CD14-positive monocyte (primary cell): ENCODE results near the gene WNT9B. TPM values are rescaled to one million over a fixed set of nuclear protein-coding genes. Genes with fewer than 3 reads are reported as not detected.

Experiments used
- DNase-seq, 3 donors: peaks; one replicate each; pipeline ENCODE4 v3.0.0-alpha.2; 2011 to 2022
- H2AFZ ChIP-seq: 2 replicates; pipeline ENCODE4 v1.6.0; 2012; ENCODE audit warnings: mild to moderate bottlenecking, low read depth, low read length, inconsistent platforms; ENCODE audit not compliant: insufficient read depth, poor library complexity, severe bottlenecking
- H3K27ac ChIP-seq, 2 donors: 1 replicate in 1 of 2; 2 replicates in 1 of 2; pipeline ENCODE4 v1.5.1; 2012 to 2013; ENCODE audit warnings: low read length in 2 of 2, control low read depth in 1 of 2, inconsistent platforms in 1 of 2, low read depth in 1 of 2, mild to moderate bottlenecking in 1 of 2
- H3K27me3 ChIP-seq, 2 donors: one replicate each; pipeline versions ENCODE4 v1.6.0 to v1.6.1; 2011 to 2013; ENCODE audit warnings: low read length in 2 of 2; ENCODE audit not compliant: control insufficient read depth in 2 of 2, insufficient read depth in 2 of 2
- H3K36me3 ChIP-seq, 2 donors: replicated peaks in 1 of 2; 1 replicate in 1 of 2; 2 replicates in 1 of 2; pipeline versions ENCODE4 v1.5.1 to v1.6.1; 2012 to 2013; ENCODE audit warnings: low read length in 2 of 2, control low read depth in 1 of 2, inconsistent platforms in 1 of 2, mild to moderate bottlenecking in 1 of 2; ENCODE audit not compliant: insufficient read depth in 2 of 2, control insufficient read depth in 1 of 2
- H3K4me1 ChIP-seq, 2 donors: 1 replicate in 1 of 2; 2 replicates in 1 of 2; pipeline versions ENCODE4 v1.5.1 to v1.6.1; 2012 to 2013; ENCODE audit warnings: low read length in 2 of 2, control low read depth in 1 of 2, inconsistent platforms in 1 of 2, mild to moderate bottlenecking in 1 of 2, moderate library complexity in 1 of 2; ENCODE audit not compliant: insufficient read depth in 2 of 2, control insufficient read depth in 1 of 2
- H3K4me2 ChIP-seq: replicated peaks from 2 replicates; pipeline ENCODE3; 2012; ENCODE audit warnings: low read length, moderate library complexity, mild to moderate bottlenecking; ENCODE audit not compliant: poor library complexity, severe bottlenecking; ENCODE audit errors: extremely low read depth
- H3K4me3 ChIP-seq, 3 experiments: fragments of 200-600 bp in 1 of 3; sonication (generic) in 1 of 3; replicated peaks in 1 of 3; 1 replicate in 2 of 3; 2 replicates in 1 of 3; pipeline ENCODE4 v1.5.1; 2011 to 2013; ENCODE audit warnings: low read length in 3 of 3, mild to moderate bottlenecking in 3 of 3, control low read depth in 2 of 3, low read depth in 2 of 3, inconsistent platforms in 1 of 3, moderate library complexity in 1 of 3
- H3K79me2 ChIP-seq: 2 replicates; pipeline ENCODE4 v1.6.0; 2012; ENCODE audit warnings: mild to moderate bottlenecking, control low read depth, inconsistent platforms, low read length, moderate library complexity; ENCODE audit not compliant: insufficient read depth
- H3K9ac ChIP-seq: 2 replicates; pipeline ENCODE4 v1.6.0; 2017; ENCODE audit warnings: low read length, mild to moderate bottlenecking; ENCODE audit not compliant: insufficient read depth, poor library complexity, severe bottlenecking
- H3K9me3 ChIP-seq, 2 donors: replicated peaks in 1 of 2; 1 replicate in 1 of 2; 2 replicates in 1 of 2; pipeline versions ENCODE4 v1.5.1 to v1.6.1; 2012 to 2013; ENCODE audit warnings: low read length in 2 of 2, control low read depth in 1 of 2; ENCODE audit not compliant: control insufficient read depth in 1 of 2, insufficient read depth in 1 of 2
- H4K20me1 ChIP-seq: 2 replicates; pipeline ENCODE4 v1.6.0; 2012; ENCODE audit warnings: mild to moderate bottlenecking, low read length, control low read depth, moderate library complexity; ENCODE audit not compliant: insufficient read depth
- H3K27ac Mint-ChIP-seq, 7 donors: one replicate each; pipeline ENCODE4 v1.8.0; 2020; ENCODE audit warnings: mild to moderate bottlenecking in 7 of 7, mixed read lengths in 7 of 7, moderate library complexity in 6 of 7, inconsistent platforms in 2 of 7
- H3K27me3 Mint-ChIP-seq, 3 donors: one replicate each; pipeline ENCODE4 v1.8.0; 2021 to 2022; ENCODE audit warnings: low read depth in 3 of 3, mild to moderate bottlenecking in 3 of 3, mixed read lengths in 3 of 3, moderate library complexity in 3 of 3, inconsistent platforms in 1 of 3
- H3K36me3 Mint-ChIP-seq, 2 donors: one replicate each; pipeline ENCODE4 v1.8.0; 2020; ENCODE audit warnings: mixed read lengths in 2 of 2, inconsistent platforms in 1 of 2, mild to moderate bottlenecking in 1 of 2
- H3K4me1 Mint-ChIP-seq: one replicate; pipeline ENCODE4 v1.8.0; 2020; ENCODE audit warnings: mild to moderate bottlenecking, mixed read lengths
- H3K4me3 Mint-ChIP-seq, 2 donors: one replicate each; pipeline ENCODE4 v1.8.0; 2020; ENCODE audit warnings: mild to moderate bottlenecking in 2 of 2, mixed read lengths in 2 of 2, moderate library complexity in 1 of 2
- H3K9me3 Mint-ChIP-seq, 7 donors: one replicate each; pipeline ENCODE4 v1.8.0; 2020 to 2022; ENCODE audit warnings: mixed read lengths in 7 of 7, mild to moderate bottlenecking in 6 of 7, moderate library complexity in 6 of 7, inconsistent platforms in 2 of 7
- CTCF ChIP-seq: fragments of 200-600 bp; IDR thresholded peaks from one replicate; pipeline ENCODE4 v1.8.0; 2022; ENCODE audit warnings: antibody characterized with exemption, mild to moderate bottlenecking
- WGBS: methylation state at CpG from one replicate; pipeline ENCODE4 v1.1.5; 2013; ENCODE audit warnings: missing lambda C conversion rate; ENCODE audit not compliant: insufficient coverage; 5-methylcytosine and 5-hydroxymethylcytosine counted together
- intact Hi-C, 2 donors: fragments of 100-400 bp; cut with micrococcal nuclease; formaldehyde crosslinking; loops; one replicate each; pipeline versions ENCODE4 v1.15.0 to v1.15.1; 2023
- polyA plus RNA-seq, 3 donors: library from polyadenylated mRNA; depleted of rRNA in 1 of 3; unstranded in 2 of 3; stranded (reverse) in 1 of 3; fragments of 300-500 nt in 2 of 3; fragments of >200 nt in 1 of 3; fragmentation: Illumina TruSeq in 2 of 3; gene quantifications; 1 replicate in 2 of 3; 2 replicates in 1 of 3; pipeline ENCODE4 v1.2.3, GENCODE V29; 2012 to 2021

WNT9B gene
- polyA plus RNA-seq, 3 donors, result 0.19 TPM; not detected in 2

GRCh38 chr17:46803544-46803943, 47.8 kb upstream of the WNT9B start:
- H3K27me3 ChIP-seq, result no peaks in the 10 kb centered on the region
- no peak overlapping the region for H3K27ac Mint-ChIP-seq
- H3K27ac ChIP-seq, result no peak overlapping the region
- intact Hi-C loops, result no loop called here
- H2AFZ ChIP-seq, result no peak overlapping the region
- H3K9me3 ChIP-seq, result peaks cover 0 to 4% of the 10 kb centered on the region in 2 donors
- TF ChIP-seq CTCF, result no peak
- no peaks in the 10 kb centered on the region for H4K20me1 ChIP-seq
- H3K4me3 ChIP-seq, result no peak overlapping the region
- H3K9me3 Mint-ChIP-seq, result peaks cover 0 to 11% (median 3%) of the 10 kb centered on the region in 7 donors
- H3K36me3 Mint-ChIP-seq, result no peaks in the 10 kb centered on the region
- no peak overlapping the region for H3K4me3 Mint-ChIP-seq
- H3K4me1 ChIP-seq, result no peaks in the 10 kb centered on the region
- H3K4me1 Mint-ChIP-seq, result no peaks in the 10 kb centered on the region
- no peak overlapping the region for H3K9ac ChIP-seq
- no peak for DNase-seq
- WGBS, result 96% methylated on average over 5 of the region's 5 CpGs
- H3K27me3 Mint-ChIP-seq, result peaks cover 5 to 8% (median 7%) of the 10 kb centered on the region in 3 donors
- no peak overlapping the region for H3K4me2 ChIP-seq
- no peaks in the 10 kb centered on the region for H3K79me2 ChIP-seq
- H3K36me3 ChIP-seq, result no peaks in the 10 kb centered on the region

- H3K9me3 Mint-ChIP-seq, result peaks cover 0 to 11% (median 3%) of the 10 kb centered on the region in 7 donors
- no peak overlapping the region for H3K4me3 Mint-ChIP-seq
These were observed 45.6 kb upstream of the WNT9B start for GRCh38 chr17:46805771-46806170.

More at GRCh38 chr17:46805771-46806170, 45.6 kb upstream of the WNT9B start:
- 98% methylated on average over 5 of the region's 6 CpGs for WGBS
- Mint-ChIP-seq H3K4me1 (no peaks in the 10 kb centered on the region), H3K27me3 (peaks cover 4 to 6% (median 5%) of the 10 kb centered on the region in 3 donors), H3K36me3 (no peaks in the 10 kb centered on the region), H3K27ac (no peak overlapping the region)
- Histone ChIP-seq H3K36me3 (no peaks in the 10 kb centered on the region), H2AFZ (no peak overlapping the region), H4K20me1 (no peaks in the 10 kb centered on the region), H3K9ac (no peak overlapping the region), H3K79me2 (no peaks in the 10 kb centered on the region), H3K4me2 (no peak overlapping the region), H3K9me3 (peaks cover 0 to 4% of the 10 kb centered on the region in 2 donors), H3K4me3 (no peak overlapping the region), H3K27ac (no peak overlapping the region), H3K27me3 (no peaks in the 10 kb centered on the region), H3K4me1 (no peaks in the 10 kb centered on the region)
- DNase-seq, result no peak
- intact Hi-C loops, result no loop called here
- TF ChIP-seq CTCF, result no peak
